ENCODE data around the gene LRRC7. TPM values are rescaled to one million over a fixed set of nuclear protein-coding genes. Genes with fewer than 3 reads are reported as not detected.

The LRRC7 gene
- total and polyA plus RNA-seq, 2 of the 13 experiments (the other 11 are each of a cell fraction or from before 2014, with no cell fraction given), result not detected

GRCh38 chr1:69919129-69919921 lies 351.6 kb downstream of the LRRC7 start:
- DNase-seq (ENCODE audit: low spot score) (no peak), FAIRE-seq (no peak), ATAC-seq (no peak)
- no peaks in the 10 kb centered on the region for H3K4me1 ChIP-seq (ENCODE audit: insufficient read depth, low read length)
- no peak overlapping the region for H3K4me3 ChIP-seq (replicated peaks in 1 of 3; ENCODE audit: insufficient read depth in 1 of 3, low read depth in 2 of 3, low read length in 3 of 3)
- H3K36me3 ChIP-seq (replicated peaks in 1 of 2; ENCODE audit: control insufficient read depth in 1 of 2, insufficient read depth in 2 of 2, low read length in 2 of 2), result no peaks in the 10 kb centered on the region
- POLR2A ChIA-PET, result no interaction called here
- no peak overlapping the region for H3K9ac ChIP-seq (ENCODE audit: insufficient read depth, low read depth, low read length)
- no peaks in the 10 kb centered on the region for H4K20me1 ChIP-seq (ENCODE audit: insufficient read depth, low read length)
- TF ChIP-seq KLF11 (CRISPR knock-in tag; IDR thresholded peaks at IDR 0.05) (no peak), SSRP1 (CRISPR knock-in tag; IDR thresholded peaks at IDR 0.05) (no peak), ZNF468 (CRISPR knock-in tag; IDR thresholded peaks at IDR 0.05) (no peak), HNF4G (IDR thresholded peaks at IDR 0.05; ENCODE audit: borderline replicate concordance, low read depth, low read length) (no peak), HNF4G (CRISPR knock-in tag; IDR thresholded peaks at IDR 0.05; ENCODE audit: borderline replicate concordance, low read depth) (no peak), YY1 (IDR thresholded peaks at IDR 0.05; ENCODE audit: insufficient read depth, insufficient replicate concordance, low read depth, low read length) (no peak), REL (CRISPR knock-in tag; conservative IDR thresholded peaks at IDR 0.05) (no peak), TIGD3 (CRISPR knock-in tag; IDR thresholded peaks at IDR 0.05; ENCODE audit: borderline replicate concordance) (no peak), MBNL3 (CRISPR knock-in tag; conservative IDR thresholded peaks at IDR 0.05) (no peak), NRL (CRISPR knock-in tag; IDR thresholded peaks at IDR 0.05; ENCODE audit: borderline replicate concordance) (no peak), ZNF274 (CRISPR knock-in tag; IDR thresholded peaks at IDR 0.05) (no peak), TRIM22 (IDR thresholded peaks at IDR 0.05) (no peak), ZSCAN21 (CRISPR knock-in tag; IDR thresholded peaks at IDR 0.05; ENCODE audit: borderline replicate concordance) (no peak), AKNA (CRISPR knock-in tag; IDR thresholded peaks at IDR 0.05; ENCODE audit: borderline replicate concordance) (no peak)
- H3K9me3 ChIP-seq (ENCODE audit: low read length), result no peaks in the 10 kb centered on the region
- no peak overlapping the region for H2AFZ ChIP-seq (ENCODE audit: low read length)
- no peak overlapping the region for H3K27ac ChIP-seq (ENCODE audit: extremely low read length, insufficient read depth, low read length)
- CTCF ChIA-PET (ENCODE audit: low intra/inter-chr PET ratio, low total read pairs), result no interaction called here
- in situ Hi-C loops (cut with HindIII; ENCODE audit: extremely low pct_ligation_motif_present, low pct_unique_long_range_greater_than_20kb), result no loop called here
- H3K4me2 ChIP-seq (ENCODE audit: low read depth, low read length), result no peak overlapping the region
- H3K79me2 ChIP-seq (ENCODE audit: insufficient read depth, low read length), result no peaks in the 10 kb centered on the region
- intact Hi-C loops (cut with micrococcal nuclease; ENCODE audit: unreplicated experiment), result no loop called here
- H3K27me3 ChIP-seq (ENCODE audit: control insufficient read depth in 1 of 2, insufficient read depth in 2 of 2, low read length in 2 of 2), result no peaks in the 10 kb centered on the region
- WGBS (ENCODE audit: low lambda C conversion rate), result 58% methylated on average over 23 of the region's 36 CpGs
- no TSS peak for BruUV-seq (replicated peaks)

Data from HepG2 (cell line).